SK-N-SH (cell line): Measurements from ENCODE around the gene WDR81. TPM values are rescaled to one million over a fixed set of nuclear protein-coding genes. Genes with fewer than 3 reads are reported as not detected.

Source experiments
- CTCF ChIA-PET: fragments of 300-600, 350-600 bp; formaldehyde crosslinking; extraction: SDS; loops from one replicate; lab custom pipeline; 2021; lab: Yijun Ruan, JAX
- POLR2A ChIA-PET: fragments of 350-600 bp; sonication (Branson Sonifier 250); formaldehyde crosslinking; extraction: SDS; loops from one replicate; lab custom pipeline; 2020; ENCODE audit warnings: antibody characterized with exemption, inconsistent platforms; lab: Yijun Ruan, JAX
- DNase-seq: peaks from one replicate; pipeline ENCODE4 v3.0.0; 2012
- H2AFZ ChIP-seq: fragments of 200-600 bp; sonication (generic); 2 replicates; pipeline ENCODE4 v1.8.1; 2016; ENCODE audit warnings: antibody characterized with exemption, mild to moderate bottlenecking, low read depth
- H3F3A ChIP-seq: fragments of 200-600 bp; sonication (generic); replicated peaks from 2 replicates; pipeline ENCODE3; 2016; ENCODE audit warnings: antibody characterized with exemption, mild to moderate bottlenecking; ENCODE audit not compliant: insufficient read depth
- H3K27ac ChIP-seq, 2 experiments: fragments of 200-500 bp in 1 of 2; fragments of 200-600 bp in 1 of 2; sonication (Bioruptor generic) in 1 of 2; sonication (generic), shearing (Covaris generic) in 1 of 2; 2 replicates each; pipeline versions ENCODE4 v1.5.1 to v1.6.1; 2014 to 2016; ENCODE audit warnings: low read depth in 2 of 2, inconsistent platforms in 1 of 2, low read length in 1 of 2, mild to moderate bottlenecking in 1 of 2, mixed read lengths in 1 of 2
- H3K27me3 ChIP-seq: fragments of 200-600 bp; sonication (generic), shearing (Covaris generic); 2 replicates; pipeline ENCODE4 v1.6.1; 2016; ENCODE audit warnings: mixed run types; ENCODE audit not compliant: insufficient read depth
- H3K36me3 ChIP-seq, 2 experiments: fragments of 200-500 bp in 1 of 2; fragments of 200-600 bp in 1 of 2; sonication (Bioruptor generic) in 1 of 2; sonication (generic) in 1 of 2; replicated peaks in 1 of 2; 2 replicates each; pipeline versions ENCODE3 to v1.5.1; 2014 to 2016; ENCODE audit warnings: low read length in 1 of 2, mild to moderate bottlenecking in 1 of 2; ENCODE audit not compliant: insufficient read depth in 2 of 2, control insufficient read depth in 1 of 2
- H3K4me1 ChIP-seq, 2 experiments: fragments of 200-500 bp in 1 of 2; fragments of 200-600 bp in 1 of 2; sonication (Bioruptor generic) in 1 of 2; sonication (generic), shearing (Covaris generic) in 1 of 2; 2 replicates each; pipeline versions ENCODE4 v1.5.1 to v1.6.1; 2014 to 2016; ENCODE audit warnings: low read depth in 1 of 2, low read length in 1 of 2, mixed run types in 1 of 2; ENCODE audit not compliant: insufficient read depth in 2 of 2, control insufficient read depth in 1 of 2
- H3K4me2 ChIP-seq: fragments of 200-600 bp; sonication (generic), shearing (Covaris generic); 2 replicates; pipeline ENCODE4 v1.6.1; 2017; ENCODE audit warnings: mixed run types
- H3K4me3 ChIP-seq, 2 experiments: fragments of 200-500 bp in 1 of 2; fragments of 200-600 bp in 1 of 2; sonication (Bioruptor generic) in 1 of 2; sonication (generic), shearing (Covaris generic) in 1 of 2; 2 replicates each; pipeline versions ENCODE4 v1.5.1 to v1.8.1; 2014 to 2016; ENCODE audit warnings: low read depth in 2 of 2, inconsistent platforms in 1 of 2, low read length in 1 of 2, mild to moderate bottlenecking in 1 of 2, mixed read lengths in 1 of 2, moderate library complexity in 1 of 2
- H3K79me2 ChIP-seq: fragments of 200-600 bp; sonication (generic); 2 replicates; pipeline ENCODE4 v1.8.1; 2017; ENCODE audit warnings: mild to moderate bottlenecking; ENCODE audit not compliant: insufficient read depth
- H3K9ac ChIP-seq: fragments of 200-600 bp; sonication (generic); 2 replicates; pipeline ENCODE4 v1.6.1; 2017; ENCODE audit warnings: mixed run types
- H3K9me2 ChIP-seq: fragments of 200-600 bp; sonication (generic); 2 replicates; pipeline ENCODE4 v1.6.1; 2017; ENCODE audit warnings: mixed run types
- H3K9me3 ChIP-seq: fragments of 200-600 bp; sonication (generic); 2 replicates; pipeline ENCODE4 v1.6.1; 2017; ENCODE audit warnings: mixed run types, mild to moderate bottlenecking, moderate library complexity
- H4K20me1 ChIP-seq: fragments of 200-600 bp; sonication (generic); 2 replicates; pipeline ENCODE4 v1.6.1; 2017; ENCODE audit warnings: mild to moderate bottlenecking, mixed run types; ENCODE audit not compliant: insufficient read depth
- ELF1 ChIP-seq: IDR thresholded peaks from 2 replicates; pipeline ENCODE4 v1.4.0; 2012
- FOSL2 ChIP-seq: IDR thresholded peaks from 2 replicates; pipeline ENCODE4 v1.4.0; 2012; ENCODE audit warnings: low read depth, mild to moderate bottlenecking, moderate library complexity, borderline replicate concordance
- GABPA ChIP-seq: IDR thresholded peaks from 2 replicates; pipeline ENCODE4 v1.4.0; 2012; ENCODE audit warnings: low read depth, mild to moderate bottlenecking
- GATA2 ChIP-seq: sonication (generic); formaldehyde crosslinking; IDR thresholded peaks from 2 replicates; pipeline ENCODE4 v1.5.0; 2020; ENCODE audit warnings: mild to moderate bottlenecking, missing genetic modification reagents
- IRF3 ChIP-seq: fragments of 150-350 bp; IDR thresholded peaks from 2 replicates; pipeline ENCODE4 v1.6.1; 2016; ENCODE audit warnings: mild to moderate bottlenecking, low read depth, low read length
- MXI1 ChIP-seq: IDR thresholded peaks from 2 replicates; pipeline ENCODE4 v1.6.1; 2012; ENCODE audit warnings: mild to moderate bottlenecking, low read depth, low read length, improper control_type of control experiment
- NFIC ChIP-seq: IDR thresholded peaks from 2 replicates; pipeline ENCODE4 v1.4.0; 2012; ENCODE audit warnings: borderline replicate concordance
- NRF1 ChIP-seq: IDR thresholded peaks from 2 replicates; pipeline ENCODE4 v1.6.1; 2012; ENCODE audit warnings: low read depth, mild to moderate bottlenecking, low read length
- RCOR1 ChIP-seq: fragments of 150-350 bp; IDR thresholded peaks from 2 replicates; pipeline ENCODE4 v1.6.1; 2017; ENCODE audit warnings: antibody characterized with exemption, low read length
- REST ChIP-seq: IDR thresholded peaks from 2 replicates; pipeline ENCODE4 v1.6.1; 2012; ENCODE audit warnings: mild to moderate bottlenecking, low read depth, low read length, moderate library complexity
- RFX5 ChIP-seq: IDR thresholded peaks from 2 replicates; pipeline ENCODE4 v1.6.1; 2012; ENCODE audit warnings: mild to moderate bottlenecking, improper control_type of control experiment, low read length
- SMC3 ChIP-seq: IDR thresholded peaks from 2 replicates; pipeline ENCODE4 v1.6.1; 2012; ENCODE audit warnings: low read depth, low read length, improper control_type of control experiment
- TAF1 ChIP-seq: IDR thresholded peaks from 2 replicates; pipeline ENCODE4 v1.6.1; 2012; ENCODE audit warnings: low read depth, mild to moderate bottlenecking, low read length, moderate library complexity, borderline replicate concordance
- TEAD4 ChIP-seq: IDR thresholded peaks from 2 replicates; pipeline ENCODE4 v1.4.0; 2012; ENCODE audit warnings: mild to moderate bottlenecking, borderline replicate concordance; ENCODE audit not compliant: insufficient read depth
- USF1 ChIP-seq: IDR thresholded peaks from 2 replicates; pipeline ENCODE4 v1.4.0; 2012; ENCODE audit warnings: low read depth, borderline replicate concordance
- YY1 ChIP-seq: IDR thresholded peaks from 2 replicates; pipeline ENCODE4 v1.4.0; 2012; ENCODE audit warnings: low read depth, mild to moderate bottlenecking
- ZBTB33 ChIP-seq: IDR thresholded peaks from 2 replicates; pipeline ENCODE4 v1.4.0; 2012; ENCODE audit warnings: low read depth, borderline replicate concordance
- WGBS: methylation state at CpG from one replicate; pipeline ENCODE4 v1.1.6; 2017; ENCODE audit warnings: low lambda C conversion rate; 5-methylcytosine and 5-hydroxymethylcytosine counted together
- polyA plus RNA-seq, 3 experiments: library from polyadenylated mRNA; depleted of rRNA; stranded (reverse); fragments of >200 nt; gene quantifications; 2 replicates each; pipeline ENCODE4 v1.2.3, GENCODE V29; 2012

Gene WDR81
- polyA plus RNA-seq, 1 of the 3 experiments (the other 2 are of a cell fraction): 9.3 TPM

GRCh38 chr17:1716076-1716911 lies 8.2 kb upstream of the WDR81 start (continued):
- TF ChIP-seq REST (peak; percentile 53; the same call in 1 of the 2 replicates), MXI1 (peak; percentile 88), TEAD4 (no peak), ELF1 (no peak; the same call in 1 of the 2 replicates), USF1 (peak; percentile 71; the same call in 1 of the 2 replicates), NFIC (no peak), IRF3 (peak; percentile 91), NRF1 (peak; percentile 45; the same call in 1 of the 2 replicates)

- Histone ChIP-seq H3K36me3 (peaks cover 16 to 17% of the 10 kb centered on the region in 2 experiments), H3K4me2 (peak overlapping the region; percentile 95), H2AFZ (0 out of 2 replicates have a peak overlapping the region, but pooled peaks have one; percentile 39), H3K79me2 (peaks cover 49% of the 10 kb centered on the region), H3K4me3 (peak overlapping the region; percentile 85 to 87), H3K9ac (peak overlapping the region; percentile 100), H3K4me1 (peaks cover 6 to 31% of the 10 kb centered on the region in 2 experiments; a peak in 3 of 4 replicates), H3K9me2 (no peaks in the 10 kb centered on the region), H3K27me3 (no peaks in the 10 kb centered on the region), H4K20me1 (peaks cover 31% of the 10 kb centered on the region), H3F3A (peaks cover 42% of the 10 kb centered on the region), H3K27ac (peak overlapping the region; percentile 99 to 100), H3K9me3 (no peaks in the 10 kb centered on the region)
- CTCF ChIA-PET: interaction anchor here (0.6 to 8.4 kb wide), 18 partner anchors 8 to 818 kb away, joined by 3 to 112 read pairs (median 3); no protein-coding TSS in a partner anchor
- peak; percentile 86 for DNase-seq
- 2% methylated on average over 13 of the region's 13 CpGs for whole genome bisulfite sequencing
- POLR2A ChIA-PET: interaction anchor here (0.5 to 3.6 kb wide), 12 partner anchors 8 to 401 kb away, joined by 3 to 24 read pairs (median 4); partner anchors contain the start of genes PRPF8, RILP, RPA1 and SERPINF1
- peak; percentile 74; the same call in 1 of the 2 replicates for TF ChIP-seq USF1
- no peak for TF ChIP-seq GATA2 (CRISPR knock-in tag)
- TF ChIP-seq ZBTB33: no peak
- no peak for TF ChIP-seq YY1
- TF ChIP-seq NRF1: no peak
- no peak for TF ChIP-seq SMC3
- peak; percentile 47 for TF ChIP-seq GABPA
- peak; percentile 11; the same call in 1 of the 2 replicates for TF ChIP-seq FOSL2
- TF ChIP-seq TAF1: peak; percentile 71
- TF ChIP-seq RFX5: peak; percentile 97
- no peak for TF ChIP-seq RCOR1
Measured at GRCh38 chr17:1716912-1717695, 7.4 kb upstream of the WDR81 start.
